GM23248 (cell line): ENCODE data around the gene AKAP6. TPM values are rescaled to one million over a fixed set of nuclear protein-coding genes. Genes with fewer than 3 reads are reported as not detected.

ENCODE experiments used
- DNase-seq: peaks from one replicate; pipeline ENCODE4 v3.0.0-alpha.2; 2015
- H2AFZ ChIP-seq: fragments of 200-600 bp; sonication (generic); 2 replicates; pipeline ENCODE4 v1.6.1; 2016; ENCODE audit warnings: antibody characterized with exemption
- H3F3A ChIP-seq: fragments of 200-600 bp; sonication (generic); 2 replicates; pipeline ENCODE4 v1.6.1; 2016; ENCODE audit warnings: mild to moderate bottlenecking, antibody characterized with exemption, mixed run types; ENCODE audit not compliant: insufficient read depth
- H3K27ac ChIP-seq: fragments of 200-600 bp; sonication (generic); 2 replicates; pipeline ENCODE4 v1.5.1; 2016; ENCODE audit warnings: mild to moderate bottlenecking
- H3K27me3 ChIP-seq: fragments of 200-600 bp; sonication (generic); replicated peaks from 2 replicates; pipeline ENCODE4 v1.6.1; 2016; ENCODE audit warnings: mild to moderate bottlenecking; ENCODE audit not compliant: insufficient read depth
- H3K36me3 ChIP-seq: fragments of 200-600 bp; sonication (generic); 2 replicates; pipeline ENCODE4 v1.6.1; 2016; ENCODE audit warnings: low read depth, mild to moderate bottlenecking
- H3K4me1 ChIP-seq: fragments of 200-600 bp; sonication (generic); 2 replicates; pipeline ENCODE4 v1.6.1; 2016; ENCODE audit warnings: mild to moderate bottlenecking; ENCODE audit not compliant: insufficient read depth
- H3K4me2 ChIP-seq: fragments of 200-600 bp; sonication (generic); one replicate; pipeline ENCODE4 v1.6.1; 2016; ENCODE audit warnings: mild to moderate bottlenecking; ENCODE audit not compliant: unreplicated experiment
- H3K4me3 ChIP-seq: fragments of 200-600 bp; sonication (generic); 2 replicates; pipeline ENCODE4 v1.5.1; 2016; ENCODE audit warnings: mild to moderate bottlenecking
- H3K79me2 ChIP-seq: fragments of 200-600 bp; sonication (generic); 2 replicates; pipeline ENCODE4 v1.6.1; 2016; ENCODE audit warnings: mild to moderate bottlenecking; ENCODE audit not compliant: insufficient read depth
- H3K9ac ChIP-seq: fragments of 200-600 bp; sonication (generic); 2 replicates; pipeline ENCODE4 v1.6.1; 2016; ENCODE audit warnings: mild to moderate bottlenecking
- H3K9me2 ChIP-seq: fragments of 200-600 bp; sonication (generic); 2 replicates; pipeline ENCODE4 v1.6.1; 2016; ENCODE audit warnings: mixed run types, mild to moderate bottlenecking, moderate library complexity; ENCODE audit not compliant: insufficient read depth
- H3K9me3 ChIP-seq: fragments of 200-600 bp; sonication (generic); one replicate; pipeline ENCODE4 v1.6.1; 2017; ENCODE audit warnings: low read depth
- H4K20me1 ChIP-seq: fragments of 200-600 bp; sonication (generic); 2 replicates; pipeline ENCODE4 v1.6.0; 2016; ENCODE audit not compliant: insufficient read depth
- EZH2 ChIP-seq: fragments of 200-600 bp; sonication (generic); IDR thresholded peaks from 2 replicates; pipeline ENCODE4 v1.6.1; 2018; ENCODE audit warnings: antibody characterized with exemption, mild to moderate bottlenecking; ENCODE audit not compliant: insufficient read depth, poor library complexity, severe bottlenecking
- EZH2phosphoT487 ChIP-seq: fragments of 200-600 bp; sonication (generic); IDR thresholded peaks from 2 replicates; pipeline ENCODE4 v1.6.1; 2018; ENCODE audit warnings: antibody characterized with exemption, moderate library complexity, mild to moderate bottlenecking, low read depth; ENCODE audit not compliant: insufficient read depth
- WGBS, 2 experiments: methylation state at CpG; one replicate each; pipeline ENCODE4 v1.1.6; 2015 to 2017; ENCODE audit warnings: low lambda C conversion rate in 2 of 2, low coverage in 1 of 2; ENCODE audit errors: missing lambda C conversion rate in 2 of 2; 5-methylcytosine and 5-hydroxymethylcytosine counted together
- in situ Hi-C: fragments of 300-500 bp; cut with MboI; formaldehyde crosslinking; loops from 2 replicates; pipeline ENCODE4 v1.15.0; 2020
- polyA plus RNA-seq: library from polyadenylated mRNA; unstranded; fragments of >200 nt; fragmentation: Nextera tagmentation; extraction: Ambion mirVana; gene quantifications from 2 replicates; pipeline ENCODE4 v1.2.1, GENCODE V29; 2016
- total RNA-seq: library from RNA; depleted of rRNA; stranded (reverse); fragments of >200 nt; shearing (Covaris generic); gene quantifications from 2 replicates; pipeline ENCODE4 v1.2.3, GENCODE V29; 2014

The AKAP6 gene
- total and polyA plus RNA-seq, 2 experiments from 2014 or later, result 4.8 to 19.1 TPM

GRCh38 chr14:32683679-32684078 lies 354.6 kb downstream of the AKAP6 start:
- 68 to 78% methylated on average over 1 of the region's 1 CpG for WGBS, 2 experiments
- TF ChIP-seq EZH2 (no peak), EZH2phosphoT487 (no peak)
- H3K9ac ChIP-seq, result no peak overlapping the region
- H3K4me3 ChIP-seq, result no peak overlapping the region
- no peaks in the 10 kb centered on the region for H3K79me2 ChIP-seq
- H3K36me3 ChIP-seq, result no peaks in the 10 kb centered on the region
- no peaks in the 10 kb centered on the region for H3K9me3 ChIP-seq
- no peak overlapping the region for H2AFZ ChIP-seq
- DNase-seq, result no peak
- H3K27ac ChIP-seq, result no peak overlapping the region
- H3K27me3 ChIP-seq, result no peaks in the 10 kb centered on the region
- H3K4me2 ChIP-seq, result no peak overlapping the region
- no peaks in the 10 kb centered on the region for H3F3A ChIP-seq
- no peaks in the 10 kb centered on the region for H3K4me1 ChIP-seq
- H4K20me1 ChIP-seq, result no peaks in the 10 kb centered on the region
- no peaks in the 10 kb centered on the region for H3K9me2 ChIP-seq
- in situ Hi-C loops, result no loop called here

- H3K36me3 ChIP-seq, result no peaks in the 10 kb centered on the region
- no peaks in the 10 kb centered on the region for H3K9me2 ChIP-seq
- in situ Hi-C loops, result no loop called here
- no peak overlapping the region for H3K9ac ChIP-seq
- no peaks in the 10 kb centered on the region for H3K27me3 ChIP-seq
- peaks cover 16% of the 10 kb centered on the region for H3K4me1 ChIP-seq
- no peak for DNase-seq
- no peaks in the 10 kb centered on the region for H3F3A ChIP-seq
- H2AFZ ChIP-seq, result no peak overlapping the region
- no peak for TF ChIP-seq EZH2
- no peak for TF ChIP-seq EZH2phosphoT487
- no peaks in the 10 kb centered on the region for H3K79me2 ChIP-seq
- WGBS, 2 experiments, result 23 to 29% methylated on average over 2 of the region's 2 CpGs
- no peak overlapping the region for H3K4me2 ChIP-seq
- H3K4me3 ChIP-seq, result no peak overlapping the region
- H3K9me3 ChIP-seq, result no peaks in the 10 kb centered on the region
- H3K27ac ChIP-seq, result no peak overlapping the region
- H4K20me1 ChIP-seq, result no peaks in the 10 kb centered on the region
Measured at GRCh38 chr14:32688941-32689340, 359.8 kb downstream of the AKAP6 start.

DNA sequence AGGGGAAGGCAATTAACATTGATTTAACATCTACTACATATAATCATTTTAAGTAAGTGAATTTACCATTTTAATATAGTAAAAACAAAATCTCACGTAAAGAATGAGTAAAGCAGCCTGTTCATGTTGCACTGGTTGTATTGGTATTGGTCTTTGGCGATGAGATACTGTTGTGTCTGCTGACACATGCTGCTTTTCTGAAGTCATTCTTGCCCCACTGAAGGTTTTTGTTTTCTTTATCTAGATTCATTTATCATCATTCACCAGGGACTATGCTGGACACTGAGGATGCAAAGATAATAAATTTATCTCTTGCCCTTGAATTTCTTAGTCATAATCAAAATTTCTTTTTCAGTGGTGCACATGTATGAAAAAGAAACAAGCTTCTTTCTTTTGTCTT lies 363.3 kb downstream of the AKAP6 start:
- Histone ChIP-seq H2AFZ (no peak overlapping the region), H3K36me3 (no peaks in the 10 kb centered on the region), H3K9ac (no peak overlapping the region), H3K27me3 (no peaks in the 10 kb centered on the region), H3K4me3 (no peak overlapping the region), H3K27ac (no peak overlapping the region), H3K9me2 (no peaks in the 10 kb centered on the region), H3K4me2 (no peak overlapping the region), H3K79me2 (no peaks in the 10 kb centered on the region), H4K20me1 (no peaks in the 10 kb centered on the region), H3F3A (peaks cover 10% of the 10 kb centered on the region), H3K4me1 (peaks cover 25% of the 10 kb centered on the region), H3K9me3 (no peaks in the 10 kb centered on the region)
- no peak for DNase-seq
- TF ChIP-seq EZH2 (no peak), EZH2phosphoT487 (no peak)
- in situ Hi-C loops, result no loop called here
- WGBS, 2 experiments, result 92 to 98% methylated on average over 2 of the region's 2 CpGs

DNA sequence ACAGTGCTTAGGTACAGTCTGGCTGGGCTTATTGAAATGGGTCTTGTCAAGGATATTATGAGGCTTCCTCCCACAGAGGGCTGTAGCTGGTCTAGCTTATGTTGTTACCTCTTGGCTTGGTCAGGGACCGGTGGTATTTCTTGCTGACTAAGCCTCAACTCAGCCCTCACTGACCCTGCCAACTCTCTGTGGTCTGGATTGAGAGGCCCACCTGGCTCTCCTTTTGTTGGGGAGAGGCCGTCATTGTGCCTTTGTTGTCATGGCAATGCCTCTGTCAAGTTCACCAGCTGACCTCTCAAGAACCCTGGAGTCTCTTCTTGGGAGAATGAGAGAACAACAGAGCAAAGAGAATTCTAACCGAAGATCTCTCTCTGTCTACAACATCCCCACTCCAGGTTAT lies 364.0 kb downstream of the AKAP6 start:
- peak; percentile 46 for DNase-seq
- no peaks in the 10 kb centered on the region for H3K9me3 ChIP-seq

More for the DNA sequence above, 364.0 kb downstream of the AKAP6 start:
- peaks cover 14% of the 10 kb centered on the region for H3F3A ChIP-seq
- H2AFZ ChIP-seq, result no peak overlapping the region
- no peak overlapping the region for H3K9ac ChIP-seq
- TF ChIP-seq EZH2 (no peak), EZH2phosphoT487 (no peak)
- no peaks in the 10 kb centered on the region for H4K20me1 ChIP-seq
- H3K4me3 ChIP-seq, result no peak overlapping the region
- no peak overlapping the region for H3K4me2 ChIP-seq
- no peak overlapping the region for H3K27ac ChIP-seq
- no peaks in the 10 kb centered on the region for H3K27me3 ChIP-seq
- WGBS, 2 experiments, result 45 to 60% methylated on average over 3 of the region's 3 CpGs
- H3K4me1 ChIP-seq, result peaks cover 32% of the 10 kb centered on the region
- in situ Hi-C loops, result no loop called here
- H3K9me2 ChIP-seq, result no peaks in the 10 kb centered on the region
- H3K79me2 ChIP-seq, result no peaks in the 10 kb centered on the region
- no peaks in the 10 kb centered on the region for H3K36me3 ChIP-seq
